Islet of Langerhans (tissue), 1 donor: ENCODE data around the gene ZCCHC7.

Experiments used
- FAIRE-seq: peaks from one replicate; lab custom pipeline; 2011; peaks lifted over from hg19 to GRCh38; lab: Jason Lieb, UNC

ZCCHC7 gene

GRCh38 chr9:37339923-37340322, 219.5 kb downstream of the ZCCHC7 start:
- peak; percentile 98 for FAIRE-seq

- FAIRE-seq, result peak; percentile 83
Observed at GRCh38 chr9:37340961-37341360, 220.6 kb downstream of the ZCCHC7 start.

GRCh38 chr9:37341704-37342103, 221.3 kb downstream of the ZCCHC7 start:
- FAIRE-seq, result no peak

- no peak for FAIRE-seq
Observed at GRCh38 chr9:37342493-37342892, 222.1 kb downstream of the ZCCHC7 start.

- FAIRE-seq, result no peak
Observed at GRCh38 chr9:37342895-37343294, 222.5 kb downstream of the ZCCHC7 start.

GRCh38 chr9:37343724-37344123, 223.3 kb downstream of the ZCCHC7 start:
- no peak for FAIRE-seq

- FAIRE-seq, result no peak
Observed at GRCh38 chr9:37345038-37345437, 224.7 kb downstream of the ZCCHC7 start.

GRCh38 chr9:37348917-37349316, 228.5 kb downstream of the ZCCHC7 start:
- FAIRE-seq, result no peak

GRCh38 chr9:37350486-37351190, 230.3 kb downstream of the ZCCHC7 start:
- FAIRE-seq, result no peak

GRCh38 chr9:37353791-37354190, 233.4 kb downstream of the ZCCHC7 start:
- FAIRE-seq, result no peak

GRCh38 chr9:37362430-37362829, 242.1 kb downstream of the ZCCHC7 start:
- FAIRE-seq, result no peak

GRCh38 chr9:37363124-37363523, 242.8 kb downstream of the ZCCHC7 start:
- no peak for FAIRE-seq

GRCh38 chr9:37364136-37364535, 243.8 kb downstream of the ZCCHC7 start:
- FAIRE-seq, result no peak

GRCh38 chr9:37364751-37365360, 244.5 kb downstream of the ZCCHC7 start:
- FAIRE-seq, result no peak

- FAIRE-seq, result no peak
Observed at GRCh38 chr9:37369671-37370070, 249.3 kb downstream of the ZCCHC7 start.

GRCh38 chr9:37370282-37370681, 249.9 kb downstream of the ZCCHC7 start:
- no peak for FAIRE-seq

- no peak for FAIRE-seq
Observed at GRCh38 chr9:37370968-37371563, 250.7 kb downstream of the ZCCHC7 start.

- FAIRE-seq, result no peak
Observed at GRCh38 chr9:37371565-37372464, 251.4 kb downstream of the ZCCHC7 start.

- no peak for FAIRE-seq
Observed at GRCh38 chr9:37372839-37373238, 252.5 kb downstream of the ZCCHC7 start.

GRCh38 chr9:37373621-37374020, 253.2 kb downstream of the ZCCHC7 start:
- no peak for FAIRE-seq

- FAIRE-seq, result no peak
Observed at GRCh38 chr9:37374892-37375291, 254.5 kb downstream of the ZCCHC7 start.
